Measurements from ENCODE around the gene FGGY. TPM values are rescaled to one million over a fixed set of nuclear protein-coding genes. Genes with fewer than 3 reads are reported as not detected.

Gene FGGY
- total RNA-seq, 1 experiment from 2014 or later: 14.6 TPM

DNA sequence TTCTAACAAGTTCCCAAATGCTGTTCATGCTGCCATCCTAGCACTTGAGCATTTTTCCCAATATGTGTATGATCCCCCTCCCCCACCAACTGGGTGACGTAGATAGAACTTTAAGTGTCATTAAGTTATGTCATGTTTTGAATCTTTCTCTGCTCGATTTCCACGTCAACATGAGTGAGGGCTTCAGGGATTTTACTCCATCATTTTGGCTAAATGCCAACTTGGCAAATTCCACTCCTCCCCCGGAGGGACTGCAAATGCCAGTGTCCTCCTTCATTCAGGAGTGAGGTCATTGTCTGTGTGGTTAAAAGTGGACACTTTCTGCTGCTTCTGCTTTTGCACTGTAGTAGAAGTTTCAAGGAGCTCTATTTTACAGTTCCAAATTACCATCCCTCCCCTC, 201.7 kb downstream of the FGGY start:
- Histone ChIP-seq H4K5ac (ENCODE audit: insufficient read length, low read depth, low read length) (no peak overlapping the region), H3K4me2 (ENCODE audit: insufficient read depth, insufficient read length, low read length) (no peak overlapping the region), H3K9ac (ENCODE audit: extremely low read depth, insufficient read length, low read length) (no peak overlapping the region), H3K27me3 (ENCODE audit: insufficient read depth, low read length) (no peaks in the 10 kb centered on the region), H3K79me1 (ENCODE audit: insufficient read depth, low read depth, low read length, poor library complexity, severe bottlenecking) (no peaks in the 10 kb centered on the region), H3K14ac (ENCODE audit: insufficient read depth, low read length) (no peak overlapping the region), H3K27ac (ENCODE audit: insufficient read length, low read depth, low read length) (no peak overlapping the region), H3K4me1 (ENCODE audit: insufficient read depth, low read length) (peaks cover 3% of the 10 kb centered on the region; the same call in 1 of the 2 replicates), H2BK15ac (ENCODE audit: low read depth, low read length) (no peak overlapping the region), H3K79me2 (ENCODE audit: insufficient read depth, low read length) (no peaks in the 10 kb centered on the region), H3K18ac (ENCODE audit: insufficient read length, low read depth, low read length) (no peak overlapping the region), H2BK20ac (ENCODE audit: low read depth, low read length, poor library complexity, severe bottlenecking) (no peak overlapping the region), H3K56ac (ENCODE audit: insufficient read length, low read depth, low read length) (no peak overlapping the region), H3K23ac (ENCODE audit: insufficient read length, low read depth, low read length) (no peak overlapping the region), H2AFZ (ENCODE audit: low read length) (no peak overlapping the region), H2BK120ac (ENCODE audit: low read depth, low read length, poor library complexity, severe bottlenecking) (no peak overlapping the region), H3K4ac (ENCODE audit: low read depth, low read length) (no peak overlapping the region), H4K20me1 (ENCODE audit: control insufficient read depth, insufficient read depth, insufficient read length) (no peaks in the 10 kb centered on the region), H2AK5ac (ENCODE audit: insufficient read length, low read length) (no peak overlapping the region), H2BK12ac (ENCODE audit: insufficient read length, low read depth, low read length) (no peak overlapping the region), H4K8ac (replicated peaks; ENCODE audit: insufficient read length, low read depth, low read length) (no peak overlapping the region), H3K9me3 (ENCODE audit: control insufficient read depth, low read depth, low read length) (no peaks in the 10 kb centered on the region), H2BK5ac (ENCODE audit: insufficient read length, low read length) (no peak overlapping the region), H4K91ac (ENCODE audit: insufficient read length, low read depth, low read length) (no peak overlapping the region), H3K23me2 (ENCODE audit: insufficient read length, low read depth, low read length, poor library complexity, severe bottlenecking) (no peaks in the 10 kb centered on the region), H3T11ph (ENCODE audit: low read length) (no peak overlapping the region)
- peaks cover 14 to 16% of the 10 kb centered on the region in 2 experiments; a peak in 3 of 4 replicates for H3K4me1 Mint-ChIP-seq
- TF ChIP-seq, protein P1, sequence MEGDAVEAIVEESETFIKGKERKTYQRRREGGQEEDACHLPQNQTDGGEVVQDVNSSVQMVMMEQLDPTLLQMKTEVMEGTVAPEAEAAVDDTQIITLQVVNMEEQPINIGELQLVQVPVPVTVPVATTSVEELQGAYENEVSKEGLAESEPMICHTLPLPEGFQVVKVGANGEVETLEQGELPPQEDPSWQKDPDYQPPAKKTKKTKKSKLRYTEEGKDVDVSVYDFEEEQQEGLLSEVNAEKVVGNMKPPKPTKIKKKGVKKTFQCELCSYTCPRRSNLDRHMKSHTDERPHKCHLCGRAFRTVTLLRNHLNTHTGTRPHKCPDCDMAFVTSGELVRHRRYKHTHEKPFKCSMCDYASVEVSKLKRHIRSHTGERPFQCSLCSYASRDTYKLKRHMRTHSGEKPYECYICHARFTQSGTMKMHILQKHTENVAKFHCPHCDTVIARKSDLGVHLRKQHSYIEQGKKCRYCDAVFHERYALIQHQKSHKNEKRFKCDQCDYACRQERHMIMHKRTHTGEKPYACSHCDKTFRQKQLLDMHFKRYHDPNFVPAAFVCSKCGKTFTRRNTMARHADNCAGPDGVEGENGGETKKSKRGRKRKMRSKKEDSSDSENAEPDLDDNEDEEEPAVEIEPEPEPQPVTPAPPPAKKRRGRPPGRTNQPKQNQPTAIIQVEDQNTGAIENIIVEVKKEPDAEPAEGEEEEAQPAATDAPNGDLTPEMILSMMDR (conservative IDR thresholded peaks at IDR 0.05): no peak
- DNase-seq: no peak
- no peaks in the 10 kb centered on the region for H3K27me3 Mint-ChIP-seq (ENCODE audit: low read depth)
- H3K4me3 Mint-ChIP-seq: no peak overlapping the region
- no CpG with 5 or more reads among the region's 4 CpGs for WGBS (ENCODE audit: extremely low coverage, insufficient read length, low lambda C conversion rate)
- H3K36me3 Mint-ChIP-seq (ENCODE audit: insufficient read depth in 1 of 3, low read depth in 3 of 3): peaks cover 0 to 7% (median 0%) of the 10 kb centered on the region in 3 experiments; a peak in 2 of 7 replicates
- peaks cover 0 to 2% of the 10 kb centered on the region in 2 experiments; a peak in 2 of 5 replicates for H3K9me3 Mint-ChIP-seq
- no peak overlapping the region for H3K27ac Mint-ChIP-seq
